Renal cortex interstitium (tissue), 11 donors: Measurements from ENCODE around the gene TCF7L1. TPM values are rescaled to one million over a fixed set of nuclear protein-coding genes. Genes with fewer than 3 reads are reported as not detected.
"Not testable (repeated sequence)": the region's sequence is repeated elsewhere in the genome, so short reads cannot be mapped to it uniquely, and the experiment has no call there.

Experiments used
- DNase-seq, 11 donors: peaks; one replicate each; pipeline ENCODE4 v3.0.0-alpha.2; 2013; ENCODE audit warnings: low read depth in 9 of 11, low spot score in 4 of 11; ENCODE audit errors: extremely low read depth in 1 of 11
- polyA plus RNA-seq, 3 donors: library from polyadenylated mRNA; unstranded; fragments of 120-200 nt; gene quantifications; one replicate each; pipeline ENCODE4 v1.2.1, GENCODE V29; 2013; ENCODE audit not compliant: insufficient read length in 3 of 3

The TCF7L1 gene
- polyA plus RNA-seq, 3 donors: 49.9 to 60.9 (median 57.8) TPM

DNA sequence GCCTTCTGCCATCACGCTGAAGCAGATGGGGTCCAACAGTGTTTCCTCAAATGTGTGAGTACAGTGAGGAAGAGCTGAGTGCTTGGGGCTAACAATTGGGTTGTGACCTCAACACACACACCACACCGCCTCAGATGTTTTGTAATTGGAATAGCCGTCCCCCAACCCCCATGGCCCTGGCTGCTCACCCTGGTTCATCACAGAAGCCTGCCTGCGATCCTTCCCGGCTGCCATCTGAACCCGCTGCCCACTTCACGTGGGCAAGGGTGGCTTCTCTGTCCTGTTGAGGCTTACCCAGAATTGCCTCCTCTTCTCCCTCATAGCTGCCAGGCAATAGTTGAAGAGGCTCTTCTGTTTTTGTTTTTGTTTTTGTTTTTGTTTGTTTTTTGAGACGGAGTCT lies 150.4 kb downstream of the TCF7L1 start:
- no peak for DNase-seq

DNA sequence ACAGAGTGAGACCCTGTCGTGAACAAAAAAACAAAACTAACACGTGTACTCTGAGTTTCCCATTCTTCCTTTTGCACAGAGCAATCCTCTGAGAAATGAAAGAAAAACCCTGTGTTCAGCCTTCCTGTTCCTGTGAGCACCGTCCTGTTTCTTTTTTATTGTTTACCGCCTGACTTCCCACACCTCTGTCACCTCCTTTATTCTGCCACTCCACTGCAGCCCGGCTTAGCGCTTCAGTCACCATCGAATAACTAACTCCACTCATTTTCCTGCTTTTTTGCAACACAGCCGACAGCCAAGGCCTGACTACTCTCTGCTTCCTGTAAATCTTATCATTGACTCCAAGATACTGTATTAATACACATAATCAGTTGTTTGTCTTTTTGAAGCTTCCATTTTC lies 153.7 kb downstream of the TCF7L1 start:
- no peak for DNase-seq

DNA sequence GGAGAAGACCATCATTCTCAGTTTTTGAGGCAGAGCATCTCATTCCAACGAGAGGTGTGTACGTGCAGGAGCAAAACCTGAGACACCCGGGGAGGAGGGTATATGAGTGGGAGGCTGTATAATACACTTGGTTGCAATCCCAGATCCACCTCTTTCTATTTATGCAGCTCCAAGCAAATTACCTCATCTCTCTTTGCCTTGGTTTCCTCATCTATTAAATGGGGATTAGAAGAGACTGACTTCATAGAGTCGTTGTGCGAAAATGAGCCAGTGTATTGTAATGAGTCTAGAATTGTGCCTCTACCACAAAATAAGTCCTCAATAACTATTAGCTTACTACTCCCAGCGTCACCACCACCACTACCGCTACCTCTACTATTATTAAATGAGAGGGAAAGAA lies 154.5 kb downstream of the TCF7L1 start:
- no peak for DNase-seq

DNA sequence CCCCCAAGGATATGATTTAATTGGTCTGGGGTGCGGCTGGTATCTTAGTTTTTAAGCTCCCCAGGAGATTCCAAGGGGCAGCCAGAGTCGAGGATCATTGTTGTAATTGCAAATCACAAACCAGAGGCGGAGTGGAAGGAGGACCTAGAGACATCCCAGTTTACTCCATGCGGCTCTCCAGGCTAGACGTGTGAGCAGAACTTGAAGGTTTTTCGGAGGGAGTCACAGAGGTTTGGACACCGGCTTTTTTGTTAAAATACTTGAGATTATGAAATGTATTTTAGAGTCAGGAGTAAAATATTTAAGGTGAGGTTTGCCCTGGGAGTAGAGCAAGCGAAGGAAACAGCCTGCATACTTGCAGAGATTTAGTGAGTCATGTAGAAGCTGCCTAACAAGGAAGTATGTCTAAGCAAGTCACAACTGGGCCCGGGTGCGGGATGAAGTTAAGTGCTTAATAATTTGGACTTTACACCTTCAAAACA lies 155.1 kb downstream of the TCF7L1 start:
- no peak for DNase-seq

DNA sequence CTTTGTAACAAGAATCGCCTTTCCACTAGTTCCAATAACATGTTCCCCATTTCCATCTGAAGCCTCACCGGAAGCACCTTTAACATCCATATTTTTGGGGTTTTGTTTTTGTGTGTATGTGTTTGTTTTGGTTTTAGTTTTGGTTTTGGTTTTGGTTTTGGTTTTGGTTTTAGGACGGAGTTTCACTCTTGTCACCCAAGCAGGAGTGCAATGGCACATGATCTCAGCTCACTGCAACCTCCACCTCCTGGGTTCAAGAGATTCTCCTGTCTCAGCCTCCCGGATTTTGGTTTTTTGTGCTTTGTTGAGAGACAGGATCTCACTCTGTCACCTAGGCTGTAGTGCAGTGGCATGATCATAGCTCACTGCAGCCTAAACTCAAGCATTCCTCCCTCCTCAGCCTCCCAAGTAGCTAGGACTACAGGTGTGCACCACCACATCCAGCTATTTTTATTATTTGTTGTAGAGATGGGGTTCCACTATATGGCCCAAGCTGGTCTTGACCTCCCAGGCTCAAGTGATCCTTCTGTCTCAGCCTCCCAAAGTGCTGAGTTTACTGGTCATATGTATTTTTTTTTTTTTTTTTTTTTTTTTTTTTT lies 158.3 kb downstream of the TCF7L1 start:
- DNase-seq: no peak

DNA sequence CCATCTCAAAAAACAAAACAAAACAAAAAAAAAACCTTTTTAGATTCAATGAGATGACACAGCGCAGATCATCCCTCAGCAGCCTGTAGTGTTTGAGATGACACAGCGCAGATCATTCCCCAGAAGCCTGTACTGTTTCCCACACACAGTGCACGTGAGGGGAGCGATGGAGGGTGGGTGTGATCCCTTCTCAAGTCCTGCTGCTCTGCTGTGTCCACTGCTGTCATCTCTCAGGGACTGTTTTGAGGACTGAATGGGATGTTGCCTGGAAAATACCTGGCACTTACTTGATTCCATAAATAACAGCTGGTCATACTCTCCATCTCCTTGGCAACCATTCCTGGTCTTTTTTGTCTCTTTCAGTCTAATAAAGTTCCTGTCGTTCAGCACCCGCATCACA lies 168.9 kb downstream of the TCF7L1 start:
- no peak for DNase-seq

DNA sequence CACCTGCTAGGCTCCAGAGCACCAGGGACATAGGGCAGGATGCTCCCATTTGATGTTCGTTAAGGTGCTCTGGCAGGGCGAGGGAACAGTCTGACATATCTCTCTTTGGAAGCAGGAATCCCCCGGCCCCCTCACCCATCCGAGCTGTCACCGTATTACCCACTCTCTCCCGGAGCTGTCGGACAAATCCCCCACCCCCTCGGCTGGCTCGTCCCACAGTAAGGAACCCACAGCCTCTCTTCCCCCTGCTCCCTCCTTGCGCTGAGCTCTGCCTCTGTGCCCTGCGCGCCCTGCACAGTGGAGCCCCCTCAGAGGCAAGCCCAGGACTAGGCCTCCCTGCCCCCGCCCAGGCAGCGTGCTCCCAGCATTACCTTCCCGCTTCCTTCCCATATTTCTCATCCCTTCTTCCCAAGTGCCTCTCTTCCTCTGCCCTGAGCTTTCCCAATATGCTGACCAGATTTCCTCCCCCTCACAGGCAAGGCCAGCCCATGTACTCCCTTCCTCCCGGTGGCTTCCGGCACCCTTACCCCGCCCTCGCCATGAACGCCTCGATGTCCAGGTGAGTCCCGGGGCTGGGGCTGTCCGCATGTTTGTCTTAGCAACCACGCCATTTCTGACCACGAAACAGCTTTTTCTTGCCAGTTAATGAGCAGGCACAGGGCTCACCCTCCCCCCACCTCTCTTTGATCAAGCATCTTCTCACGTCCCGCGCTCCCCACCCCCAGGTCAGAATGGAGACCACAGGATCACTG lies 170.8 kb downstream of the TCF7L1 start:
- no peak for DNase-seq

DNA sequence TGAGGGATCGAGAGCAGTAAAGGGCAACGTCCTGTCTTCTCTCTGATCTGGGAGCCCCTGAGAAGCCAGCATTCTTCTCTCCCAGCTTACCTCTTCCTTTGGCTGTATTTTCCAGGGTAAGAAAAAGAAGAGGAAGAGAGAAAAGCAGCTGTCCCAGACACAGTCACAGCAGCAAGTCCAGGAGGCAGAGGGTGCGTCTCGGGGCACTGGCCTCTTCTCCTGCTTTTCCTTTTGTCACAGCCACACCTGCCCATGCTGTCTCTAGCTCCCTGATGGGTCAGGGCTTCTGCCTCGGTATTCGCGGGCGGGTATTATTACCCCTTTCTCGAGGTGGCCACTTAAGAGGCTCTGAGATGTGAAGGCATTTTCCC lies 174.3 kb downstream of the TCF7L1 start:
- DNase-seq: no peak

DNA sequence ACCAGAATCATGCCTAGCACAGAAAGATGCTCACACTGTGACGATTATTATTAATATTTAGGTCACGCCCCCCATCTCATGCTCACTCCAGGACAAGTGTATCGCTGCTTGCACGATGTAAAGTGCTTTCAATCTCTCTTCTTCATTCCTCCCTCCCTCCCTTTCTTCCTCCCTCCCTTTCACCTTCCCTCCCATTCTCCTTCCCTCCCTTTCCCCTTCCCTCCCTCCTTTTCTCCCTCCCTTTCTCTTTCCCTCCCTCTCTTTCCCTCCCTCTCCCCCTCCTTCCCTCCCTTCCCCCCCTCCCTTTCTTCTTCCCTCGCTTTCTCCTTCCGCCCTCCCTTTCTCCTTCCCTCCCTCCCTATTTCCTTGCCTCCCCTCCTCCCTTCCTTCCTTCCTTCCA lies 175.0 kb downstream of the TCF7L1 start:
- no peak for DNase-seq

DNA sequence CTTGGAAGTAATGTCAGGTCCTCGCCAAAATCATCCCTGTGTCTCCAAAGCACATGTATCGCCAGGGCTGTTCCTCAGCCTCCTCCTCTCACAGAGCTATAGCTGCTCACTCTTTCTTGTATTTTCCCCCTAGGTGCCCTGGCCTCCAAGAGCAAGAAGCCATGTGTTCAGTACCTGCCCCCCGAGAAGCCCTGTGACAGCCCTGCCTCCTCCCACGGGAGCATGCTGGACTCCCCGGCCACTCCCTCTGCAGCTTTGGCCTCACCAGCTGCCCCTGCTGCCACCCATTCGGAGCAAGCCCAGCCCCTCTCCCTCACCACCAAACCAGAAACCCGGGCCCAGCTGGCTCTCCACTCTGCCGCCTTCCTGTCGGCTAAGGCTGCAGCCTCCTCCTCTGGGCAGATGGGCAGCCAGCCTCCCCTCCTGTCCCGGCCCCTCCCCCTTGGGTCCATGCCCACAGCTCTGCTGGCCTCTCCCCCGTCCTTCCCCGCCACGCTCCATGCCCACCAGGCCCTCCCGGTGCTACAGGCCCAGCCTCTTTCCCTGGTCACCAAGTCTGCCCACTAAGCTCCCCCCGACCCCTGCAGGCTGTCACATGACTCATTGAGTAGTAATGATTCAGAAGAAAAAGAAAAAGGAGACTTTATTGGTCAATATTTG lies 175.8 kb downstream of the TCF7L1 start:
- peak in 9 of 11 donors; percentile 67 to 88 (median 82) for DNase-seq

DNA sequence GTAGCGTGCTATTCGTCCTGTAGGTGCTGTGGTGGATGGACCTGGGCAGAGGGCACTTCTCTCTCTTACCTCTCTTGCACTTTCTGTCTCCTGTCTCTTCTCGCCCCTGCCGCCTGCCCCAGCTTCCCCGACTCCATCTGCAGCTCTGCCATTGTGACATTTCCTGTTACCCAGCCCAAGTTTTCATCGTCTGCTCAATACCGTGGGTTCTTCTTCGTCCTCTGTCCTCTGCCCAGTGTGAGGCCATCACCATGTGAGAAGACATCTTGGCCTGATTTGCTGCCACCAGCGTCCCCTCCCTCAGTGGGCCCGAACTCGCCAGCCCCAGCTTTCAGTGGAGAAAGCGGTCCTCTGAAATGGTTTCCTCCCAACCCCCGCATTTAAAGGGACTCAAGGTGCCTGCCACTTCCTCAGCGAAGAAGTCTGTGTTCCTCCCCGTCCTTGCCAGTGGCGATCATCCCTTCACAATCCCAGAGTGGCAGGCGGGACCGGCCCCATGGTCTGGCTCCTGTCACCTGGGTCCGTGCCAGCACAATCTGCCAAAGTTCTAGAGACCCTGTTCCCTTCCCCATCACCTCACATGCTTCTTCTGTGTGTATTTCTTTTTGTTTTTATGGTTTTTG lies 176.6 kb downstream of the TCF7L1 start:
- DNase-seq: no peak

DNA sequence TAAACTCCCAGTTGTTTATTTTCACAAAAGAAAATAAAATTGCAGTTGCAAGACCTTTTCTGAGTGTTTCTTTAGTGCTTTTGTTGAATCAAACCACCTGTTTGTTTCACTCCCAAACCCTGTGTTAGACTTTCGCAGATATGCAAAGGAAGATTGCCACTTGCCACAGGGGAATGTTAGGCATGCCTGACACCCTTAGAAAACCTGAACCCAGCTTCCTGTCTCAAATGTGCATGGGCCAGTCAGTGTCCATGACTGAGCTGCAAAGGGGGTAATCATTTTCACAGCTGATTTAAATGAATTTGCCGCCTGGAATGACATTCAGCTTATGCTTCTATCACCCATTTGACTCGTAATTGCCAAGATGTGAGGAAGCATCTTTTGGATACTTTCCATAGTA lies 177.1 kb downstream of the TCF7L1 start:
- peak in 1 of 11 donors; percentile 15 for DNase-seq

DNA sequence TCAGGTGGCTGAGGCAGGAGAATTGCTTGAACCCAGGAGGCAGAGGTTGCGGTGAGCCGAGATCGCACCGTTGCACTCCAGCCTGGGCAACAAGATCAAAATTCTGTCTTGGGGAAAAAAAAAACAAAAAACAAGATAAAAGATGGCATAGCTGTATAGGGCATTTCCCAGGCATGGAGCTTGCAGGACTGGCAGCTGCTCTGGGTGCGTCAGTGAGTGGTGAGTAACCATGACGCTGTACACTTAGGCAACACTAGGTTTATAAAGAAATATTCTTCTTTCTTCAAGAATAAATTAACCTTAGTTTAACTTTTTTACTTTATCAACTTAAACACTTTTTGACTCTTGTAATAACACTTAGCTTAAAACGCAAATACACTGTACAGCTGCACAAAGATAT lies 179.2 kb downstream of the TCF7L1 start:
- DNase-seq: no peak

DNA sequence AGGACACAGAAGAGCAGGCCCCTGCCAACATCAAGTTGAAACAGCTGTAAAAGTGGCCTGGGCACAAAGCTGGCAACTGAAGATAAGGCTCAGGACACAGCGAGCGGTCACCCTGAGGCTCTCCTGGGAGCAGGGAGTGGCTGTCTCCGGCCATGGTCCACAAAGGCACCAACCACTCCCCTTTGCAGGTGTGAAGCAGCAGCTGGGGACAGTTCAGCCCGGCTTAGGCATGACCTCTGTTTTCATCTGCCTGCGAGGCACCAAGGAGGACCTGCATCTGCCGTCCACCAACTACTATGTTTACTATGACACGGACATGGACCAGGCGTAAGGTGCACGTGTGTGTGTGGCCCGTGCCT lies 181.7 kb downstream of the TCF7L1 start:
- no peak for DNase-seq

DNA sequence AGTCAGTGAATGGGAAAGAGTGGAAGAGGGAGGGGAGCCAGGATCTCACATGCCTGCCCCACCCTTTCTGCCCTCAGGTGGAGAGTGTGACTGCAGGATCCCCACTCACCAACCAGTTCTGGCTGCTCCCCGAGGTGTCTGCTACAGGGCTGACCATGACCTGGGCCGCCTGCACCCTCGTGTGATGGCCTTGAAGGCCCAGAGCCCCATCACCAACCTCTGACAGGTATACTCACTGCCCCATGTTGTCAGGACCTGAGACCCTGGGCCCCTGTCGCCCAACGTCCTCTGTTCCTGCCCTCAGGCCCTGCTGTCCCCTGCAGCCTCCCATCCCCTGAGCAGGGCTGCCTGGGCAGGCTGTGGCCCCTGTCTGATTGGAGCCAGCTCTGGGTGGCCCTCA lies 182.7 kb downstream of the TCF7L1 start:
- DNase-seq: not testable (repeated sequence)

DNA sequence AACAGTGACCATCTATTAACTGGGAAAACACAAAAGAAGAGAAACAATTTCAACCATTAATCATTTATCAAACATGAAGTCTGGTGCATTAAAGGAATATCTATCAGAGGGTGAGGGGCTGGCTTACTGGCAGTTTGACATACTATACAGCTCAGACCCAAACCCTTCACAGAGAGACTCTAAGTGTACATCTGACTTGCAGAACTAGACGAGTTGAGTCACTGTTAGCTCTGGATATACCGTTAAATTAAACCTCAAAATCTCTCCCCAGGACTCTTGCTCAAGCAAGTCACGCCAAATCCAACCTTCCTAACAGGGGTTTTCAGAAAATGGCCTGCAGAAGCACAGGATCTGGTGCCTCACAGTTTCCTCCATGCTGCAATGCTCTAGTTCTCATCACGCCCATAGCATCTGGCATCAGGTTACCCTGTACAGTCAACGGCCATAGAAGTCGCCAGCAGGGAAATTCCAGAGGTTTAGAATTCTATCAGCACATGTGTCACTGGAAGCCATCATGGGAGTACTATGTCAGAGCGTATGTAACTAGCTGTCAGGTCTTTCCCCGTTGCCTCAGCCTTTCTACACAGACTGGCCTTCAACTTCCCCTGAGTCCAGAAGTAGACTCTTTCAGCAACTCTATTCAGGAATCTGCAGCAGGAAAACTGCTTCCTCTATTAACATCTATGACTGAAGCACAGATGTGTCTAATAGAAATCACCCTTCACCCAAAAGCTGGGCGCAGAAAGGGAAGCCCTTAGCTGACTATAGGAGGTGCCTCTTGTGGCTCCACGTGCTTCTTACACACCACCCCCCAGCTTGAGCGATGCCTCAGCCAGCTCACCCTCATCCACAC lies 185.3 kb downstream of the TCF7L1 start:
- peak in 1 of 11 donors; percentile 49 for DNase-seq

DNA sequence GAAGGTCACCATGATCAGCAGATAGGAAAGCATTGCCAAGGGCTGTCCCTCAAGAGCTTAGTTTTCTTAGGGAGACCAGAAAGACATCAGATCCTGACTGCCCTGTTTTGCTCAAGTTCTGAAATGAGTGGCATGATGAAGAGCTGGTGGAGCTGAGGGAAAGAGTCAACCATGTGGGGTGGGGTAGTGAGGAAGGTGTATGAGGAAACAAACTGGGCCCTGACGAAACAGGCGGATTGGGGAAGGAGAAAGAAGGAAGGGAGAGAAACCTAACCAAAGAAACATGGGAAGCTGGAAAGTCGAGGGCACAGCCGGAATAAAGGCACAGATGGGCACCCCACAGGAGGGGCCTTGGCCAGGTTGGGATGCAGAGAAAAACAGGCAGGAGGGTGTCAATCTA lies 186.6 kb downstream of the TCF7L1 start:
- no peak for DNase-seq

DNA sequence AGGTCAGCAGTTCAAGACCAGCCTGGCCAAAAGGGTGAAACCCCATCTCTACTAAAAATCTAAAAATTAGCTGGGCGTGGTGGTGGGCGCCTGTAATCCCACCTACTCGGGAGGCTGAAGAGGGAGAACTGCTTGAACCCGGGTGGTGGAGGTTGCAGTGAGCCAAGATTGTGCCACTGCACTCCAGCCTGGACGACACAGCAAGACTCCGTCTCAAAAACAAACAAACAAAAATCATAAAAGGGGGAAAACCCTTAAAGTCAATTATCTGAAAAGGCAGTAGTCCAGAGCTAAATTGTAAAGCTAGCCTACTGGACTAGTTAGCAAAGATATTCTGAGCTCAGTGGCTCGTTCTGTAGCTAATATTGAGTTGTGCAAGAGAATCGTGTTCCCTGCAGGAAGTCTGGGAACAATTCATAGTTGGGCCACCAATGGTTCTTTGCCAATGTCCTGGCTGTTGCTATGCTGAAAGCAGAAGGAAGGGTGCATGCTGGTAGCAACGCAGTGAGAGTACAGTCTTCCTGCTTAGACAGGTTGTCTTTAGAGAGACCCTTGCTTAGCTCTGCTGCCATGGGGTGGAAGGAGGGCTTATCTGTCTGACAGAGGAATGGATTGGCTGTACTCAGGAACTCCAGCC lies 190.3 kb downstream of the TCF7L1 start:
- no peak for DNase-seq

DNA sequence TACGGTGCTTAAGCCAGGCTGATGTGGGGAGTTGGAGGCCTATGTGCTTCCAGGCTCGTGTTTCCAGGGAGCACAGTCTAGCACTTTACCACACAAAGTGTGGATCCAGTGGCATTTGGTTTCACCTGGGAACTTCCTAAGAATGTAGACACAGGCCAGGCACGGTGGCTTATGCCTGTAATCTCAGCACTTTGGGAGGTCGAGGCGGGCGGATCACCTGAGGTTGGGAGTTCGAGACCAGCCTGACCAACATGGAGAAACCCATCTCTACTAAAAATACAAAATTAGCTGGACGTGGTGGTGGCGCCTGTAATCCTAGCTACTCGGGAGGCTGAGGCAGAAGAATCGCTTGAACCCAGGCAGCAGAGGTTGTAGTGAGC lies 190.8 kb downstream of the TCF7L1 start:
- not testable (repeated sequence) for DNase-seq
